ENCODE measurements around the gene STRIP2. TPM values are rescaled to one million over a fixed set of nuclear protein-coding genes. Genes with fewer than 3 reads are reported as not detected.

STRIP2 gene
- polyA plus RNA-seq, 1 donor from 2014 or later = 7.4 TPM

DNA sequence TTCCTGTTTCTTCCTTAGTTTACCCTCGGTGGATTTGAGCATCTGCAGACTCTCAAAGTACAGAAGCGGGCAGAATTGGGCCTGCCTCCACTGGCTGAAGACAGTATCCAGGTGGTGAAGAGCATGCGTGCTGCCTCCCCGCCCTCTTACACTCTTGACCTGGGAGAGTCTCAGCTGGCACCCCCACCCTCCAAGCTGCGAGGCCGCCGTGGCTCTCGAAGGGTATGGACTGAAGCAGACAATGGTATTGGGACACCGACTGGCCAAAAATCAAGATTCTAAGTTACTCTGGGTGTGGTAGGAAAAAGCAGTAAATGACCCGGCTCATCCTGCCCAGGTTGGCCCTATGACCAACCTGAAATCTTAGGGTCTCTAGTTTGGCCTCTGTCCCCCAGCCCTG is 22.2 kb downstream of the STRIP2 start:
- TF ChIP-seq EZH2 (IDR thresholded peaks at IDR 0.05; ENCODE audit: borderline replicate concordance, insufficient read depth, low read length, poor library complexity, severe bottlenecking) = no peak
- no peak for TF ChIP-seq SMC3 (conservative IDR thresholded peaks at IDR 0.05; ENCODE audit: poor library complexity)
- TF ChIP-seq, protein P1, sequence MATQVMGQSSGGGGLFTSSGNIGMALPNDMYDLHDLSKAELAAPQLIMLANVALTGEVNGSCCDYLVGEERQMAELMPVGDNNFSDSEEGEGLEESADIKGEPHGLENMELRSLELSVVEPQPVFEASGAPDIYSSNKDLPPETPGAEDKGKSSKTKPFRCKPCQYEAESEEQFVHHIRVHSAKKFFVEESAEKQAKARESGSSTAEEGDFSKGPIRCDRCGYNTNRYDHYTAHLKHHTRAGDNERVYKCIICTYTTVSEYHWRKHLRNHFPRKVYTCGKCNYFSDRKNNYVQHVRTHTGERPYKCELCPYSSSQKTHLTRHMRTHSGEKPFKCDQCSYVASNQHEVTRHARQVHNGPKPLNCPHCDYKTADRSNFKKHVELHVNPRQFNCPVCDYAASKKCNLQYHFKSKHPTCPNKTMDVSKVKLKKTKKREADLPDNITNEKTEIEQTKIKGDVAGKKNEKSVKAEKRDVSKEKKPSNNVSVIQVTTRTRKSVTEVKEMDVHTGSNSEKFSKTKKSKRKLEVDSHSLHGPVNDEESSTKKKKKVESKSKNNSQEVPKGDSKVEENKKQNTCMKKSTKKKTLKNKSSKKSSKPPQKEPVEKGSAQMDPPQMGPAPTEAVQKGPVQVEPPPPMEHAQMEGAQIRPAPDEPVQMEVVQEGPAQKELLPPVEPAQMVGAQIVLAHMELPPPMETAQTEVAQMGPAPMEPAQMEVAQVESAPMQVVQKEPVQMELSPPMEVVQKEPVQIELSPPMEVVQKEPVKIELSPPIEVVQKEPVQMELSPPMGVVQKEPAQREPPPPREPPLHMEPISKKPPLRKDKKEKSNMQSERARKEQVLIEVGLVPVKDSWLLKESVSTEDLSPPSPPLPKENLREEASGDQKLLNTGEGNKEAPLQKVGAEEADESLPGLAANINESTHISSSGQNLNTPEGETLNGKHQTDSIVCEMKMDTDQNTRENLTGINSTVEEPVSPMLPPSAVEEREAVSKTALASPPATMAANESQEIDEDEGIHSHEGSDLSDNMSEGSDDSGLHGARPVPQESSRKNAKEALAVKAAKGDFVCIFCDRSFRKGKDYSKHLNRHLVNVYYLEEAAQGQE (IDR thresholded peaks at IDR 0.05; ENCODE audit: borderline replicate concordance) = no peak
- no peak for TF ChIP-seq TAF1 (IDR thresholded peaks at IDR 0.05; ENCODE audit: low read depth)
- no peak for TF ChIP-seq MXI1 (conservative IDR thresholded peaks at IDR 0.05; ENCODE audit: poor library complexity, severe bottlenecking)
- TF ChIP-seq RAD21 (conservative IDR thresholded peaks at IDR 0.05) = no peak
- TF ChIP-seq POLR2AphosphoS5 (IDR thresholded peaks at IDR 0.05) = no peak
- no peak for TF ChIP-seq EP300 (conservative IDR thresholded peaks at IDR 0.05; ENCODE audit: poor library complexity, severe bottlenecking)
- no peak for TF ChIP-seq CTCF (IDR thresholded peaks at IDR 0.05; ENCODE audit: poor library complexity, severe bottlenecking)
- H3K27ac ChIP-seq (ENCODE audit: low read length) = no peak overlapping the region
- H4K20me1 ChIP-seq (ENCODE audit: insufficient read depth) = no peaks in the 10 kb centered on the region
- no peak overlapping the region for H2AFZ ChIP-seq (ENCODE audit: low read depth, low read length)
- no peak overlapping the region for H3K9ac ChIP-seq (ENCODE audit: low read length)
- H3K27me3 ChIP-seq (ENCODE audit: insufficient read depth, low read depth, low read length) = no peaks in the 10 kb centered on the region
- H3F3A ChIP-seq (ENCODE audit: insufficient read depth, low read length, poor library complexity, severe bottlenecking) = no peaks in the 10 kb centered on the region
- H3K9me3 ChIP-seq (ENCODE audit: low read length) = no peaks in the 10 kb centered on the region
- H3K4me3 ChIP-seq (ENCODE audit: low read length) = no peak overlapping the region
- peaks cover 7% of the 10 kb centered on the region for H3K36me3 ChIP-seq (ENCODE audit: insufficient read depth, low read length)
- H3K9me2 ChIP-seq (ENCODE audit: insufficient read depth, low read length) = no peaks in the 10 kb centered on the region
- H3K4me2 ChIP-seq (ENCODE audit: low read length) = no peak overlapping the region
- H3K79me2 ChIP-seq (replicated peaks; ENCODE audit: insufficient read depth, low read length) = no peaks in the 10 kb centered on the region

DNA sequence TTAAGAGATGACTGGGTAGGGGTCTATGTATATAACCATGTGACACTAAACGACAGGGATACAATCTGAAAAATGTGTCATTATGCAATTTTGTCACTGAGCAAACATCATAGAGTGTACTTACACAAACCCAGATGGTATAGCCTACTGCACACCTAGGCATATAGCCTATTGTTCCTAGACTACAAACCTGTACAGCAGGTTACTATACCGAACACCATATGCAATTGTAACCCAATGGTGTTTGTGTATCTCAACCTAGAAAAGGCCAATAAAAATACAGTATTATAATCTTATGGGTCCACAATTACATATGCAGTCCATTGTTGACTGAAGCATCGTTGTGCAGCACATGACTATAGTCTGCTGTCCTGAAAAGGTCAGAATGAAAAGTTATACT is 22.9 kb downstream of the STRIP2 start:
- H3K4me3 ChIP-seq (ENCODE audit: low read length) = no peak overlapping the region
- H3K9ac ChIP-seq (ENCODE audit: low read length) = no peak overlapping the region
- H2AFZ ChIP-seq (ENCODE audit: low read depth, low read length) = no peak overlapping the region
- no peaks in the 10 kb centered on the region for H4K20me1 ChIP-seq (ENCODE audit: insufficient read depth)
- TF ChIP-seq RAD21 (conservative IDR thresholded peaks at IDR 0.05) (no peak), SMC3 (conservative IDR thresholded peaks at IDR 0.05; ENCODE audit: poor library complexity) (no peak), EP300 (conservative IDR thresholded peaks at IDR 0.05; ENCODE audit: poor library complexity, severe bottlenecking) (no peak), CTCF (IDR thresholded peaks at IDR 0.05; ENCODE audit: poor library complexity, severe bottlenecking) (no peak), MXI1 (conservative IDR thresholded peaks at IDR 0.05; ENCODE audit: poor library complexity, severe bottlenecking) (no peak)
- H3F3A ChIP-seq (ENCODE audit: insufficient read depth, low read length, poor library complexity, severe bottlenecking) = no peaks in the 10 kb centered on the region
- no peak overlapping the region for H3K4me2 ChIP-seq (ENCODE audit: low read length)
- no peaks in the 10 kb centered on the region for H3K27me3 ChIP-seq (ENCODE audit: insufficient read depth, low read depth, low read length)
- no peaks in the 10 kb centered on the region for H3K9me3 ChIP-seq (ENCODE audit: low read length)
- no peaks in the 10 kb centered on the region for H3K79me2 ChIP-seq (replicated peaks; ENCODE audit: insufficient read depth, low read length)
- H3K27ac ChIP-seq (ENCODE audit: low read length) = no peak overlapping the region
- H3K9me2 ChIP-seq (ENCODE audit: insufficient read depth, low read length) = no peaks in the 10 kb centered on the region
- peaks cover 7% of the 10 kb centered on the region for H3K36me3 ChIP-seq (ENCODE audit: insufficient read depth, low read length)

Data from neural cell (in vitro differentiated cells).